CD4-positive, CD25-positive, alpha-beta regulatory T cell (primary cell): ENCODE measurements around the gene PAQR4. TPM values are rescaled to one million over a fixed set of nuclear protein-coding genes. Genes with fewer than 3 reads are reported as not detected.

ENCODE experiments used
- ATAC-seq, 2 donors: fragments of 150-1000 bp; cut with Tn5 transposase; one replicate each; pipeline ENCODE4 v1.10.0; 2021; ENCODE audit warnings: low read depth in 2 of 2, moderate number of reproducible peaks in 2 of 2, moderate library complexity in 1 of 2
- DNase-seq, 3 donors: peaks; one replicate each; pipeline versions ENCODE4 v3.0.0 to v3.0.0-alpha.2; 2012 to 2022; ENCODE audit warnings: mixed read lengths in 1 of 3
- H3K27ac ChIP-seq: one replicate; pipeline ENCODE4 v1.7.0; 2013; ENCODE audit warnings: mild to moderate bottlenecking, low read length; ENCODE audit not compliant: insufficient read depth, poor library complexity, severe bottlenecking
- H3K27me3 ChIP-seq: one replicate; pipeline ENCODE4 v1.7.0; 2013; ENCODE audit warnings: low read length; ENCODE audit not compliant: control insufficient read depth, insufficient read depth
- H3K36me3 ChIP-seq: one replicate; pipeline ENCODE4 v1.7.0; 2013; ENCODE audit warnings: mild to moderate bottlenecking, low read length, moderate library complexity; ENCODE audit not compliant: control insufficient read depth, insufficient read depth
- H3K4me1 ChIP-seq: 2 replicates; pipeline ENCODE4 v1.7.0; 2013; ENCODE audit warnings: mild to moderate bottlenecking, low read length; ENCODE audit not compliant: insufficient read depth, control insufficient read depth, poor library complexity, severe bottlenecking
- H3K4me3 ChIP-seq: one replicate; pipeline ENCODE4 v1.7.0; 2013; ENCODE audit warnings: low read depth, mild to moderate bottlenecking, low read length, moderate library complexity
- H3K9me3 ChIP-seq, 2 experiments: 1 replicate in 1 of 2; 2 replicates in 1 of 2; pipeline ENCODE4 v1.7.0; 2013; ENCODE audit warnings: low read length in 2 of 2, mild to moderate bottlenecking in 1 of 2, moderate library complexity in 1 of 2; ENCODE audit not compliant: control insufficient read depth in 2 of 2
- H3K27ac Mint-ChIP-seq, 3 donors: one replicate each; pipeline ENCODE4 v1.8.0; 2020 to 2022; ENCODE audit warnings: mild to moderate bottlenecking in 3 of 3, mixed read lengths in 3 of 3, moderate library complexity in 2 of 3
- H3K27me3 Mint-ChIP-seq: one replicate; pipeline ENCODE4 v1.8.0; 2022; ENCODE audit warnings: mild to moderate bottlenecking, mixed read lengths
- H3K36me3 Mint-ChIP-seq: one replicate; pipeline ENCODE4 v1.8.0; 2020; ENCODE audit warnings: mixed read lengths
- H3K4me1 Mint-ChIP-seq, 4 donors: one replicate each; pipeline ENCODE4 v1.8.0; 2020 to 2022; ENCODE audit warnings: mixed read lengths in 4 of 4, mild to moderate bottlenecking in 1 of 4
- H3K4me3 Mint-ChIP-seq, 4 donors: one replicate each; pipeline ENCODE4 v1.8.0; 2020 to 2022; ENCODE audit warnings: mild to moderate bottlenecking in 4 of 4, mixed read lengths in 4 of 4, moderate library complexity in 3 of 4
- H3K9me3 Mint-ChIP-seq, 7 donors: one replicate each; pipeline ENCODE4 v1.8.0; 2020 to 2022; ENCODE audit warnings: mixed read lengths in 7 of 7, mild to moderate bottlenecking in 3 of 7, moderate library complexity in 2 of 7
- polyA plus RNA-seq, 4 donors: library from polyadenylated mRNA; unstranded; fragments of 300-500 nt; fragmentation: Illumina TruSeq; gene quantifications; one replicate each; pipeline ENCODE4 v1.2.3, GENCODE V29; 2021
- total RNA-seq: library from RNA; stranded (reverse); gene quantifications from one replicate; pipeline ENCODE4 v1.2.3, GENCODE V29; 2022

PAQR4 gene
- total and polyA plus RNA-seq, 5 donors from 2014 or later, result 2.2 to 8.0 (median 5.6) TPM

GRCh38 chr16:2963723-2964474 is 5.2 kb upstream of the PAQR4 start, which contains the start of gene KREMEN2:
Gene KREMEN2 (plus strand): TSS chr16:2964275. CDS start chr16:2964521, 246 bp downstream.
- Mint-ChIP-seq H3K9me3 (peaks cover 0 to 1% (median 0%) of the 10 kb centered on the region in 7 donors), H3K27ac (peak within 1 kb of the TSS in 2 of 3 donors; percentile 5 to 82), H3K4me1 (peaks cover 0 to 44% (median 8%) of the 10 kb centered on the region in 4 donors), H3K36me3 (no peaks in the 10 kb centered on the region), H3K4me3 (peak within 1 kb of the TSS; percentile 83 to 87 (median 84)), H3K27me3 (peaks cover 49% of the 10 kb centered on the region)
- Histone ChIP-seq H3K36me3 (no peaks in the 10 kb centered on the region), H3K4me1 (peaks cover 67% of the 10 kb centered on the region), H3K27me3 (peaks cover 3% of the 10 kb centered on the region), H3K27ac (no peak within 1 kb of the TSS), H3K4me3 (no peak within 1 kb of the TSS), H3K9me3 (no peaks in the 10 kb centered on the region)
- ATAC-seq, result no peak
- no peak for DNase-seq

GRCh38 chr16:2964475-2965336 is 4.4 kb upstream of the PAQR4 start:
- H3K27me3 ChIP-seq, result peaks cover 3% of the 10 kb centered on the region
- H3K4me3 Mint-ChIP-seq, result peak overlapping the region; percentile 69 to 87 (median 78)
- no peaks in the 10 kb centered on the region for H3K36me3 ChIP-seq
- no peak overlapping the region for H3K4me3 ChIP-seq
- ATAC-seq (peak; percentile 12 to 18), DNase-seq (peak; percentile 50 to 66 (median 59))
- H3K4me1 ChIP-seq, result peaks cover 70% of the 10 kb centered on the region
- peaks cover 0 to 1% (median 0%) of the 10 kb centered on the region in 7 donors for H3K9me3 Mint-ChIP-seq
- H3K27ac ChIP-seq, result no peak overlapping the region
- peaks cover 50% of the 10 kb centered on the region for H3K27me3 Mint-ChIP-seq
- peaks cover 0 to 44% (median 8%) of the 10 kb centered on the region in 4 donors for H3K4me1 Mint-ChIP-seq
- peak overlapping the region in 1 of 3 donors; percentile 5 for H3K27ac Mint-ChIP-seq
- no peaks in the 10 kb centered on the region for H3K36me3 Mint-ChIP-seq
- H3K9me3 ChIP-seq, result no peaks in the 10 kb centered on the region

GRCh38 chr16:2966043-2966807 is 2.9 kb upstream of the PAQR4 start:
- Histone ChIP-seq H3K36me3 (no peaks in the 10 kb centered on the region), H3K4me1 (peaks cover 81% of the 10 kb centered on the region), H3K9me3 (no peaks in the 10 kb centered on the region), H3K27ac (no peak overlapping the region), H3K4me3 (no peak overlapping the region), H3K27me3 (peaks cover 3% of the 10 kb centered on the region)
- no peak for ATAC-seq
- no peak overlapping the region for H3K27ac Mint-ChIP-seq
- H3K36me3 Mint-ChIP-seq, result no peaks in the 10 kb centered on the region
- peaks cover 45% of the 10 kb centered on the region for H3K27me3 Mint-ChIP-seq
- peak overlapping the region; percentile 19 to 69 (median 52) for H3K4me3 Mint-ChIP-seq
- DNase-seq, result no peak
- H3K9me3 Mint-ChIP-seq, result peaks cover 0 to 1% (median 0%) of the 10 kb centered on the region in 7 donors
- H3K4me1 Mint-ChIP-seq, result peaks cover 0 to 54% (median 8%) of the 10 kb centered on the region in 4 donors

- H3K36me3 ChIP-seq, result no peaks in the 10 kb centered on the region
- ATAC-seq (no peak), DNase-seq (no peak)
- H3K4me1 Mint-ChIP-seq, result peaks cover 0 to 52% (median 6%) of the 10 kb centered on the region in 4 donors
- H3K27me3 Mint-ChIP-seq, result peaks cover 43% of the 10 kb centered on the region
- H3K36me3 Mint-ChIP-seq, result no peaks in the 10 kb centered on the region
- no peaks in the 10 kb centered on the region for H3K9me3 ChIP-seq
- no peak overlapping the region for H3K27ac ChIP-seq
- peaks cover 3% of the 10 kb centered on the region for H3K27me3 ChIP-seq
- no peak overlapping the region for H3K27ac Mint-ChIP-seq
- H3K4me1 ChIP-seq, result peaks cover 81% of the 10 kb centered on the region
- peaks cover 0 to 1% (median 0%) of the 10 kb centered on the region in 7 donors for H3K9me3 Mint-ChIP-seq
- no peak overlapping the region for H3K4me3 Mint-ChIP-seq
- H3K4me3 ChIP-seq, result no peak overlapping the region
Measured at GRCh38 chr16:2966808-2967191, 2.3 kb upstream of the PAQR4 start.

- Mint-ChIP-seq H3K9me3 (peaks cover 0 to 1% (median 0%) of the 10 kb centered on the region in 7 donors), H3K27ac (no peak overlapping the region), H3K36me3 (no peaks in the 10 kb centered on the region), H3K4me3 (peak overlapping the region in 1 of 4 donors; percentile 24), H3K4me1 (peaks cover 0 to 51% (median 4%) of the 10 kb centered on the region in 4 donors), H3K27me3 (peaks cover 43% of the 10 kb centered on the region)
- Histone ChIP-seq H3K9me3 (no peaks in the 10 kb centered on the region), H3K27me3 (no peaks in the 10 kb centered on the region), H3K36me3 (no peaks in the 10 kb centered on the region), H3K4me1 (peaks cover 78% of the 10 kb centered on the region), H3K27ac (no peak overlapping the region), H3K4me3 (no peak overlapping the region)
- ATAC-seq (no peak), DNase-seq (no peak)
Measured at GRCh38 chr16:2967211-2967631, 1.9 kb upstream of the PAQR4 start.

- peaks cover 74% of the 10 kb centered on the region for H3K4me1 ChIP-seq
- H3K4me3 Mint-ChIP-seq, result peak overlapping the region; percentile 68 to 87 (median 82)
- H3K27me3 ChIP-seq, result no peaks in the 10 kb centered on the region
Measured at GRCh38 chr16:2967721-2968161, 1.4 kb upstream of the PAQR4 start.

GRCh38 chr16:2968368-2968737 is 795 bp upstream of the PAQR4 start:
- peaks cover 0 to 1% (median 0%) of the 10 kb centered on the region in 7 donors for H3K9me3 Mint-ChIP-seq
- Histone ChIP-seq H3K36me3 (no peaks in the 10 kb centered on the region), H3K27ac (no peak overlapping the region), H3K4me3 (no peak overlapping the region), H3K9me3 (no peaks in the 10 kb centered on the region), H3K4me1 (peaks cover 68% of the 10 kb centered on the region), H3K27me3 (no peaks in the 10 kb centered on the region)
- peak overlapping the region; percentile 80 to 87 (median 85) for H3K4me3 Mint-ChIP-seq
- no peak overlapping the region for H3K27ac Mint-ChIP-seq
- no peaks in the 10 kb centered on the region for H3K36me3 Mint-ChIP-seq
- H3K4me1 Mint-ChIP-seq, result peaks cover 0 to 45% (median 4%) of the 10 kb centered on the region in 4 donors
- no peak for ATAC-seq
- peaks cover 42% of the 10 kb centered on the region for H3K27me3 Mint-ChIP-seq
- no peak for DNase-seq

More at GRCh38 chr16:2967721-2968161, 1.4 kb upstream of the PAQR4 start:
- Mint-ChIP-seq H3K36me3 (no peaks in the 10 kb centered on the region), H3K27me3 (peaks cover 42% of the 10 kb centered on the region), H3K4me1 (peaks cover 0 to 48% (median 4%) of the 10 kb centered on the region in 4 donors), H3K9me3 (peaks cover 0 to 1% (median 0%) of the 10 kb centered on the region in 7 donors), H3K27ac (no peak overlapping the region)
- Histone ChIP-seq H3K4me3 (no peak overlapping the region), H3K27ac (no peak overlapping the region), H3K36me3 (no peaks in the 10 kb centered on the region), H3K9me3 (no peaks in the 10 kb centered on the region)
- DNase-seq, result no peak
- ATAC-seq, result no peak
